Neural crest cell (in vitro differentiated cells): ENCODE data around the gene GRAP2. TPM values are rescaled to one million over a fixed set of nuclear protein-coding genes. Genes with fewer than 3 reads are reported as not detected.

Experiments
- DNase-seq: peaks from one replicate; pipeline ENCODE4 v3.0.0; 2021; ENCODE audit warnings: low read depth, mixed read lengths, low spot score
- H3K27ac Mint-ChIP-seq: one replicate; pipeline ENCODE4 v1.8.0; 2021; ENCODE audit warnings: mild to moderate bottlenecking, mixed read lengths; ENCODE audit not compliant: unreplicated experiment
- H3K27me3 Mint-ChIP-seq: 2 replicates; pipeline ENCODE4 v1.8.0; 2021; ENCODE audit warnings: low read depth, mild to moderate bottlenecking, mixed read lengths
- H3K36me3 Mint-ChIP-seq: 2 replicates; pipeline ENCODE4 v1.8.0; 2021; ENCODE audit warnings: low read depth, mild to moderate bottlenecking, mixed read lengths
- H3K4me1 Mint-ChIP-seq: 2 replicates; pipeline ENCODE4 v1.8.0; 2021; ENCODE audit warnings: mixed read lengths
- H3K4me3 Mint-ChIP-seq: one replicate; pipeline ENCODE4 v1.8.0; 2021; ENCODE audit warnings: mild to moderate bottlenecking, mixed read lengths
- H3K9me3 Mint-ChIP-seq: 2 replicates; pipeline ENCODE4 v1.8.0; 2021; ENCODE audit warnings: mixed read lengths
- total RNA-seq: library from RNA; stranded (reverse); gene quantifications from 2 replicates; pipeline ENCODE4 v1.2.1, GENCODE V29; 2021
- TF ChIP-seq, protein P1 (sequence below): fragments of 200-600 bp; sonication (generic); conservative IDR thresholded peaks from 2 replicates; pipeline ENCODE4 v1.5.0; 2021; ENCODE audit warnings: antibody characterized with exemption, mild to moderate bottlenecking

Gene GRAP2
- total RNA-seq, 1 donor from 2014 or later = 0.12 TPM

- TF ChIP-seq, protein P1, sequence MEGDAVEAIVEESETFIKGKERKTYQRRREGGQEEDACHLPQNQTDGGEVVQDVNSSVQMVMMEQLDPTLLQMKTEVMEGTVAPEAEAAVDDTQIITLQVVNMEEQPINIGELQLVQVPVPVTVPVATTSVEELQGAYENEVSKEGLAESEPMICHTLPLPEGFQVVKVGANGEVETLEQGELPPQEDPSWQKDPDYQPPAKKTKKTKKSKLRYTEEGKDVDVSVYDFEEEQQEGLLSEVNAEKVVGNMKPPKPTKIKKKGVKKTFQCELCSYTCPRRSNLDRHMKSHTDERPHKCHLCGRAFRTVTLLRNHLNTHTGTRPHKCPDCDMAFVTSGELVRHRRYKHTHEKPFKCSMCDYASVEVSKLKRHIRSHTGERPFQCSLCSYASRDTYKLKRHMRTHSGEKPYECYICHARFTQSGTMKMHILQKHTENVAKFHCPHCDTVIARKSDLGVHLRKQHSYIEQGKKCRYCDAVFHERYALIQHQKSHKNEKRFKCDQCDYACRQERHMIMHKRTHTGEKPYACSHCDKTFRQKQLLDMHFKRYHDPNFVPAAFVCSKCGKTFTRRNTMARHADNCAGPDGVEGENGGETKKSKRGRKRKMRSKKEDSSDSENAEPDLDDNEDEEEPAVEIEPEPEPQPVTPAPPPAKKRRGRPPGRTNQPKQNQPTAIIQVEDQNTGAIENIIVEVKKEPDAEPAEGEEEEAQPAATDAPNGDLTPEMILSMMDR = no peak
- peaks cover 4% of the 10 kb centered on the region for H3K4me1 Mint-ChIP-seq
- no peak overlapping the region for H3K4me3 Mint-ChIP-seq
- no peaks in the 10 kb centered on the region for H3K36me3 Mint-ChIP-seq
- no peaks in the 10 kb centered on the region for H3K27me3 Mint-ChIP-seq
- H3K27ac Mint-ChIP-seq = no peak overlapping the region
- DNase-seq = no peak
- H3K9me3 Mint-ChIP-seq = no peaks in the 10 kb centered on the region
These were observed 120.1 kb downstream of the GRAP2 start for GRCh38 chr22:40020956-40021355.

DNA sequence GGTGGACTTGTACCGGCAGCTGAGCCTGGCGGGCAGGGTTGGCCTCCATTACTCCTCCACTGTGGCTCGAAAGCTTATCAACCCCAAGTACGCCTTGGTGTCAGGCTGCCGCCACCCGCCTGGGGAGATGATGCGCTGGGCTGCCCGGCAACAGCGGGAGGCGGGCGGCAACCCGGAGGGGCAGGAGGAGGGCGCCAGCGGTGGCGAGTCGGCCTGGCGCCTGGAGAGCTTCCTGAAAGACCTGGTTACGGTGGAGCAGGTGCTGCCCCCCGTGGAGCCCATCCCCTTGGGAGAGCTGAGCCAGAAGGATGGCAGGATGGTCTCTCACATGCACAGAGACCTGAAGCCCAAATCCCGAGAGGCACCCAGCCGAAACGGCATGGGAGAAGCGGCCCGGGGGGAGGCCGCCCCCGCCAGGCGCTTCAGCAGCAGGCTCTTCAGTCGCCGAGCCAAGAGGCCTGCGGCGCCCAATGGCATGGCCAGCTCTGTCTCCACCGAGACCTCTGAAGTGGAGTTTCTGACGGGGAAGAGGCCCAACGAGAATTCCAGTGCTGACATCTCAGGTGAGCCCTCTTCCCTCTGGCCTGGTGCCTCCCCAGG, 120.6 kb downstream of the GRAP2 start:
- no peak for DNase-seq
- Mint-ChIP-seq H3K4me1 (peaks cover 4% of the 10 kb centered on the region), H3K27me3 (no peaks in the 10 kb centered on the region), H3K4me3 (no peak overlapping the region), H3K36me3 (no peaks in the 10 kb centered on the region), H3K9me3 (no peaks in the 10 kb centered on the region), H3K27ac (no peak overlapping the region)
- TF ChIP-seq, protein P1 = no peak

DNA sequence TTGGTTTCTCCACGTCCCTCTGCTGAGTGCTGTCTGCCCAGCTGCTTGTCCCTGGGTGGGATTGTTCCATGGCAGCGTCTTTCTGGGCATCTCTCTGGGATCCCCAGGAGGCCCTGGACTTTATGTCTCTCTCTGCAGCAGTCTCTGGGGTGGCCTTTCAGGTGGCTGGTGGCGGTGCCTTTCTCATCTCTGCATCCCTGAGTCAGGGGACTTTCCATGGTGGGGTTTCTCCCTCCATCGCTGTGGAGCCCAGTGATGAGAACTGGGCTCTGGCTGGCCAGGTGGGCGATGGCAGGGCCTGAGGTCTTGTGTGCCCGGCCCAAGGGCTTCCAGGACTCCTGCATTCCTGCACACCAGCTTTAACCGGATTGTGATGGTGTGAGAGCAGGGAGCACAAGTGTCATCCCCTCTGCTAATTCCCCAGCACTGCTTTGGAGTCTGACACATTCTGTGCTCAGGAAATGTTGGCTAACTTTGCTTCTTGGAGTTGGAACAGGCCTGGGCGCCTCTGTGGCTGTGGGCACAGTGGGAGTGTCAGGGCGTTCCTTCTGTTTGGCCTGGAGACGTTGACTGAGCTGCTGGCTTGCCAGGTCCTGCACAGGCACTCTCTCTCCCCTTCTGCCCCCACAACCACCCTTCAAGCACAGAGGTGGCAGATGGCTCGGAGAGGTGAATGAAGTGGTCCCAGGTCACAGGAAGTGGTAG, 121.8 kb downstream of the GRAP2 start:
- H3K27me3 Mint-ChIP-seq = no peaks in the 10 kb centered on the region
- no peak overlapping the region for H3K27ac Mint-ChIP-seq
- peaks cover 4% of the 10 kb centered on the region for H3K4me1 Mint-ChIP-seq
- no peak for DNase-seq
- H3K4me3 Mint-ChIP-seq = no peak overlapping the region
- no peaks in the 10 kb centered on the region for H3K9me3 Mint-ChIP-seq
- TF ChIP-seq, protein P1 = no peak
- H3K36me3 Mint-ChIP-seq = no peaks in the 10 kb centered on the region

Other genes with a start within 250 kb of the GRAP2 start
- gene ENTHD1, start 7.3 kb upstream of the GRAP2 start, total RNA-seq = not detected in 2 replicates
- gene TMA7B, start 59.3 kb downstream of the GRAP2 start, total RNA-seq = not detected in 2 replicates
- 2.8 and 3.1 TPM in 2 replicates for gene FAM83F, start 93.9 kb downstream of the GRAP2 start, total RNA-seq